Skin of body (tissue), 2 donors: ENCODE data around the gene ASAP2. TPM values are rescaled to one million over a fixed set of nuclear protein-coding genes. Genes with fewer than 3 reads are reported as not detected.

Experiments used
- DNase-seq: peaks from one replicate; lab custom pipeline; 2025; lab: John Stamatoyannopoulos, UW
- total RNA-seq: library from RNA; depleted of rRNA; stranded (reverse); fragments of >200 nt; gene quantifications from one replicate; pipeline ENCODE4 v1.2.3, GENCODE V29; 2014

ASAP2 gene
- total RNA-seq, 1 donor from 2014 or later: 19.0 TPM

DNA sequence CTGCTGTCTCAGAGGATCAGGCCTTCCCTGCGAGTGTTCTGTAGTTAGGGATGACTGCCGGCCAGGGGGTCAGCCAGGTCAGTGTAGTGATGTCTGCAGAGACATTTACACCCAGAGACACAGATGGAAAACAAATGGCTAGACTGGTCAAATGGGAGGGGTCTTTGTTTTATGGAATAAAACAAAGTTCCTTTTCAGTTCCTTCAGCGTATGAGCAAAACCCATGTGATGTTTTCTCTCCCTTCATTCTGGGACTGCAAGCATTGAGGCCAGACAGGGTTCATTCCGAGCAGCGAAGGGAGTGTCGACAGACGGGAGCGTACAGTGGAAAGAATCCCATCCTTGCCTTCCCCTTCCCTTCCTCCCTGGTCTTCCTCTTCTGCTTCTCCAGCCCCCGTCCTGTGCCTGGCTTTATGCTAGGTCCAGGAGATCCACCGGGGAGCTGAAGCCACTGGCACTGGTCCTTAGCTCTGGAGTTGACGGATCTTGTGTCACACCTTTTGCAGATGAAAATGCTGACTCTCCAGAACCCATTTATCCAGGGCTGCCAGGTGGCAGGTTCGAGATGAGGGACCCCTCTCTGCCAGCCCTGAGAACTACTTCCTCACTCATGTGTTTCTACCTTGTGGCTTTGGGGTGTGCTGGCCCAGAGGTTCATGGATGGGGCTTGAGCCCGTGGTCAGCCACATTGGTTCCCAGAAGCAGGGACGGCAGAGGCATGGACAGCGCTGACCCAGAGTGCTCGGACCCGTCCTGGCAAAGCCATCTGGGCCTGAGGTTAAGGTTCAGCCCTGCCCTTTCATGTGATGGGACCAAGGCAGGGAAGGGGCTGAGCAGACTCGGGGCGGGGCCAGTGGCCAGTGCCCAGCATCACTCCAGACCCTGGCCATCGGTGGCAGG, 192.5 kb downstream of the ASAP2 start:
- DNase-seq: peak; percentile 41

DNA sequence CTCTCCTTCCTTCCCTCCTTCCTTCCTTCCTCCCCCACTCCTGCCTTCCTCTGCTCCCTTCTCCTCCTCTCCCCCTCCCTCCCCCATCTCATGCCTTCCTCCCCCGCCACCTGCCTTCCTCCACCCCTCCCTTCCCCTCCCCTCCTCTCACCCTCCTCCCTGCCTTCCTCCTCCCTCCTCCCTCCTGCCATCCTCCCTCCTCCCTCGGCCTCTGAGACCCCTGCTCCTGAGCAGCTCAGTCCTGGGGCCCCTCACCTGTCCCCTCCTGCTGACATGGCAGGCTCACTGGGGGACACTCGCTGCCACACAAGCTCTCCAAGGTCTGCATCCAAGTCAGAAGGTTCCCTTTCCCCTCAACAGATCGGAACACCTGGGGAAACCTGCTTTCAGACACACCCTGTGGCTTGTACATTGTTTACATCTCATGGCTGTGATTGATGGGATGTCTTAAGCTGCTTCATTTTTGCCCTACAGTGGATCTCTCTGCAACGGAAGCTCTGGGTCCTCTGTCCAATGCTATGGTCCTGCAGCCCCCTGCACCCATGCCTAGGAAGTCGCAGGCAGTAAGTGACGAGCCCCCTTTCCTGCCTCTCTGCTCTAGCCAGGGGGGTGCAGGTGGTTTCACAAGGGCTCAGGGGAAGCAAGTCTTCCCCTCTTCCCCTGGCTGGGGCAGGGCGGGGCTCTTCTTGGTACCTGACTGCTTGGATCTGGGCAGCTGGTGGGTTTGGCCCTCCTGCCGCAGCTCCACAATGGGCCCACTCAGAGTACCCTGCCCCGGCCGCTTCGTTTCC, 193.9 kb downstream of the ASAP2 start:
- DNase-seq: peak; percentile 16

DNA sequence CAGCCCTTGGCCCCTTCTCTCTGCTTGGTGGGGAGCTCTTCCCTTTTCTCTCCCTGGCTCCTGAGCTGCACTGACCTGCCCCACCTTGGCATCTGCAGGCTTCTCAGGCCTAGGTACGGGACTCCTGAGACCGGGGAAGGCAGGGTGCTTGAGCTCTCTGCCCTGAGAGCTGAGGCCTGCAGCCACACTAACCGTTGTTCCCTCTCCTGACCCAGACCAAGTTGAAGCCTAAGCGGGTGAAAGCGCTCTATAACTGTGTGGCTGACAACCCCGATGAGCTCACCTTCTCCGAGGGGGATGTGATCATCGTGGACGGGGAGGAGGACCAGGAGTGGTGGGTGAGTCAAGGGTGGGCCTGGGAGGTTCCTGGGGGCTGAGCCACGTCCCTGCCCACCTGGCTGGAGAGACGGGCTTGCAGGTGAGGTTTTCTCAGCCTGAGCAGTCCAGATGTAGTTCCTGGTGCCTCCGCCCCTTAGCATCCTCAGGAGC, 194.5 kb downstream of the ASAP2 start:
- no peak for DNase-seq

DNA sequence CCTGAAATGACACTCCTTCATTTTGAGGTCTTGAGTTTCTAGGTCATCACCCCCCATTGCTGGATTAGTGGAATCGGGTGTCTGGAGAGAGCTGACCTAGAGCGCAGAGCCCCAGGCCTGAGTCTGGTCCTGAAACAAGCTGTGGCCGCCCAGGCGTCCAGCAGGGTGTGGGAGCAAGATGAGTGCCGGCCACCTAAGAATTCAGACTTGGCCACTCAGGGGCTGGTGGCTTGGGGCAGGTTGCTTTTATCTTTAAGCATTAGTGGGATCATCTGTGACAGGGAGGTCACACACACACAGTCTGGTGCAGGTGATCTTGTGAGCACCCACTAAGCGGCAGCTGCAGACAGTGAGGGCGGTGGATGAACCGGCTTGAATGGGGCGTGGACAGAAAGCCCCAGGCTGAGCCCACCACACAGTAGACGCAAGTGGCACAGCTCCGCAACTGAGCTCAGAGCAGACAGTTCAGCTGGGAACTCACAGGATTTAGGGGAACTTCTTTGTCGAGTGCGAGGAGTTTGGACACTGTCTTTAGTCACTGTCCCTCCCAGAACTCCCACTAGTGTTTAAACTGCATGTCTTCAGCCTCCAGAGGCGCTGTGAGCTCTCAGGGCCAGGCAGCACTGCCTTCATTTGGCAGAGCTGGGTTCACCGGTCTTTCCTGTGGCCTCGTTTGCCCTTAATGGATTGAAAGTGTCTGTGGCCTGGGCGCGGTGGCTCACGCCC, 195.2 kb downstream of the ASAP2 start:
- DNase-seq: no peak

DNA sequence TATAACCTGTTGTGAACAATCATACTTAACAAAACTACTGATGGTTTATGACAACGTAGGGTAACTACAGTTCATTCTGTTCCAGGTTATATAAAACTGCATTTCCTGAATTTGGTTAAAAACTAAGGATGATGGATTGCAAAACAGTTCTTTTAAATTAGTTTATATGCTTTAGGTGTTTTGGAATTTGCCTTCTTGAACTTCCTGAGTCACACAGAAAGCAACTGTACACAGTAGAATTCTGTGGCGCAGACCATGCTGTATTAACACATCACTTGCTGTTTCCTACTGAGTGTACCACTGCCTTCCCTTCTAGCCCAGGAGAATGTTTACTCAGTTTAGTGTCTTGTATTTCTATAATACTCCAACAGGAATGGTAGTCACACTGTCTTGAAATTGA, 197.3 kb downstream of the ASAP2 start:
- no peak for DNase-seq

DNA sequence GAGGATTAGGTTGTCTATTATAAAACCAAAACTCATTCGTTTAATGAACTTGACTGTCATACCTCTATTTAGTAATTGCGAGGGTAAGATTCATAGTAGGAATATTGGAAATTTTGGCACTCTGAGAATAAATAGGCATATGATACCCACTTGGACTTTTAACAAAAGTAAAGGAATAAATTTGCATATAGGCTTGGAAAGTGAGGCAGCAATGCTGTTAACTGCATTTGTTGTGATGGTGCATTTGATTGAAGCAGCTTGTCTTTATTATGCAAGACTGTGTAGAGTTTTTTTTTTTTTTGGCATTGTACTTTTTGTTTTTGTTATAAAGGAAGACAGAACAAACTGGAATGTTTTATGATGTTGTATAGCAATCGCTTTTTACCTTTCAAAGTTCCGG, 197.8 kb downstream of the ASAP2 start:
- DNase-seq: no peak

DNA sequence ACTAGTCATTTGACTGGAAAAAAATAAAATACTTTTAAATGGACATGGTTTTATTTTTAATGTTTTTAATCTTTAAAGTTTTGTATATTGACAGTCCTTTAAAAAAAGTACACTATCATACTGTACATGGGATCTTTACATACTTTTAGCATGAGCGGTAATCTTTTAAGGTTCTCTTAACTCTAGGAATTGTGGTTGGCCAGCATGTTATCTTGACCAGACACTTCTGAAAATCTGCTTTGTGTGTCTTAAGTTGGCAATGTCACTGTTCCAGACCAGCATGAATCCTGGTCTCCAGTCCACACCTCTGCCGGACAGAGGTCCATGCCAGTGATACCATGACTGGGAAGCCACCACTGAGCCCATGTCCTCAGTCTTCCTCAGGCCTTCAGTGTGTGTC, 199.0 kb downstream of the ASAP2 start:
- no peak for DNase-seq

DNA sequence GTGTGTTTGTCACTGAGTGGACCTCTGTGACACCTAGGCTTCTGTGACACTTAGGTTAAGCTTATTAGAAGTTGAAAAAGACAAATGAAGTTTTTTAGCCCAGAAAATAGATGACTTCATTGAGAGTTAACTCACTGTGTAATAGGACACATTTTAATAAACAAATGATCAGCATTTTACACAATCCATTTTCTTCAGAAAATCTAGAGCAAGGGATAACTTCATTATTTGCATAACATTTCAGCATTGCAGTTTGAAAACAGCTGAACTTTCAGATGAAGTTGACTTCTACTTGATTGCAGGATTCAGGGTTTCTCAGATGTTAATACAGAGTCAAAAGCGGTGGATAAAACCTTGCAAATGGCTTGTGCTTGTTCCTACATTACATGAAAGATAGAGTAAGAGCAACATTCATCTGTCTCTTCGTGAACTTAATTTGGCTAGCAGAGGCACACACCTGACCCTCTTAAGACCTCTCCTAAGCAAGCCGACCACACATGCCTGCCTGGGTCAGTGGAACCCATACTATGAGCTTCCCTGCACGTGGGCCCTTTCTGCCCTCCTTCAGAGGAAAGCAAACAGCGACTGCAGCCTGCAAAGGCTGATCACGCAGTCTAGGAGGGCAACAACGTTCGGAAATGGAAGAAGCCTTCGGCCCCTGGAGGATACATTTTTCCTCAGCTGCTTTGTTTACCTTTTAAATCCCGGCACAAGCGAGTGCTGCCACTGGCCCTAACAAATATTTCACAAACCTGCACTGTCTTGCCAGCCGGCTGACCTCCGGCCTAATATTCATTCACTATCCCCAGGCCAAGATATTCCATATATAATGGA, 200.1 kb downstream of the ASAP2 start:
- DNase-seq: no peak

DNA sequence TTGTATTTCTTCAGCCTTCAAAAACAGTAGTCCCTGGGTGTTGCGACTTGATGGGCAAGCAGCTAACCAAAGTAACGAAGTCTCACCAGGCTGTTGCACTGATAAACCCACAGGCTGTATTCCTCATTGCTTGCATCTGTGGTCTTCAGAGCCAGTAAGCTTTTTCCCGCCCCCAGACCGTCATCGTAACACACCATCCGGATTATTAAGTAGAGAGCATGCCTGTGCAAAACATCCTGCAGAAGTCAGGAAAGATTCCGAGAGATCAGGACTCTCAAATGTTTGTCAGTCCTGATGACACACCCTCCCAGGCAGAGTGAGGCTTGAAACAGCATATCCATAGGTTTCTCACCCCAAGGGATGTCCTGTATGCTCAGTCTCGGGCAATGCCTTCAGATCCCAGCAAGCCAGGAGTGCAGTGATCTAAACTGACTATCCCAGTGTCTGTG, 200.8 kb downstream of the ASAP2 start:
- no peak for DNase-seq

DNA sequence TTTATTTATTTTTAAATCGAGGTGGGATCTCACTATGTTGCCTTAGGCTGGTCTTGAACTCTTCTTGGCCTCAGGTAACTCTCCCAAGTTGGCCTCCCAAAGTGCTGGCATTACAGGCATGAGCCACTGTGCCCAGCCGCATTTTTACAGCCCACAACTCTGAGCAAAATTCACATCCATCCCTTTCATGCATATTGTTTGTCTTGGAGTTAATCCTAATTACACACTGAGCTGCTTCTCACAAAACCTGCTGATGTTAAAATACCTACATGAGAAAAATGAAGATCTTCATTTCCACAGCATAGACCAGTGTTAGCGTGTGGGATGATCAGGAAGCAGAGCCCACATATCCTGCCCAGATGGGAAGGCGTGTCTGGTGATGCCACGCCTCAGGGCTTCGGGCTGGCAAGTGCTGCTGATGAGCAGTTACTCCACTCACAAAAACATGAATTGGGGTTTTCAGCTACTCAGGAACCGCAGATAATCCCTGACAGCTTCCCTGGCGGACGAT, 202.1 kb downstream of the ASAP2 start:
- DNase-seq: no peak

DNA sequence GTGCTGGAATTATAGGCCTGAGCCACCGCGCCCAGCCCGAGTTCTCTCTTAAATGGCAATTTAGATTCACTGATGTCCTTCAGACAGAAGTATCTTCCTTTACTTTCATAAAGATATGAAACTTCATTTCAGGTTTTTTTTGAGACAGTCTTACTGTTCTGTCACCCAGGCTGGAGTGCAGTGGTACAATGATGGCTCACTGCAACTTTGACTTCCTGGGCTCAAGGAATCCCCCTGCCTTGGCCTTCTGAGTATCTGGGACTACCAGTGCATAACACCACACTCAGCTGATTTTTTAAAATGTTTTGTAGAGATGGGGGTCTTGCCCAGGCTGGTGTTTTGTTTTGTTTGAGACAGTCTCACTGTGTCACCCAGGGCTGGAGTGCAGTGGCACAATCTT, 203.5 kb downstream of the ASAP2 start:
- no peak for DNase-seq

DNA sequence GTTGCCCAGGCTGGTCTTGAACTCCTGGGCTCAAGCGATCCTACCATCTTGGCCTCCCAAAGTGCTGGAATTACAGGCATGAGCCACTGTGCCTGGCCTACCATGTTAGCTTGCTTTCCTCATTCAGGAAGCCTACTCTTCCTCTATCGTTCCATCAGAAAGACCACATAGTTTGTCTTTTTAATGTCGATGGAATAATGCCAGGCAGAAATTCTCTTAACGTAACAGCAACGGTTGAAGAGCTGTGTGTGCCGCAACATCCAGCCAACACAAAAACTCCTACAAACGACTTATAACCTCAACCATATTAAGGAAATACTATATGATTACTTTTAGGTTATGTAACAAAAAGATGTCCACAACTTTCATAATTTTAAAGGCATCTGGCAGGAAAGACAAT, 206.2 kb downstream of the ASAP2 start:
- DNase-seq: no peak

DNA sequence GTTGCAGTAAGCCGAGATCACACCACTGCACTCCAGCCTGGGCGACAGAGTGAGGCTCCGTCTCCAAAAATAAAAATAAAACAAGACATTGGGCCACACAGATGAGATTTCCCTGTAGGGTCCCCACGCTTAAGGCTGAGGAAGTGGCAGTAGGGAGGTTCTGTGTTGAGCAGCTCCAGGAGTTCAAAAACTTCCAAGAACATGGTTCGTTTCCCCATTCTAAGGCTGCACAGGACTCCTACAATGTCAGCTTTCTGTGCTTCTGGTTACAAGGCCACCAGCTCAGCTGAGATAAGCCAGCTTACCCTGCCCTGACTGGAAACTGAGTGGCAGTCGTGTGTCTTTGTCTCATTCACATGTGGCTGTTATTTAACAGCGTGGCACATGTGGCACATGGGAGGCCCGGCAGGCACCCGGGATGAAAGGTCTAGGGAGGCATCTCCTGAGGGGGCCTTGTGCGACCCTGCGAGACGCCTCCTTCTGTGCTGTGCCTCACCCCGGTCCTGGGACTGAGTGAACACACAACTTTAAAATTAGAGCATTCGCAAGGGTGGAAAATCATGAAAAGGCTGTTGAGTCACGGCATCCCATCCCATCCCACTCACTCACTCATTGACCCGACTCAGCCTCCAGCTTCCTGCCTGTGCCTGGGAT, 209.0 kb downstream of the ASAP2 start:
- DNase-seq: no peak

DNA sequence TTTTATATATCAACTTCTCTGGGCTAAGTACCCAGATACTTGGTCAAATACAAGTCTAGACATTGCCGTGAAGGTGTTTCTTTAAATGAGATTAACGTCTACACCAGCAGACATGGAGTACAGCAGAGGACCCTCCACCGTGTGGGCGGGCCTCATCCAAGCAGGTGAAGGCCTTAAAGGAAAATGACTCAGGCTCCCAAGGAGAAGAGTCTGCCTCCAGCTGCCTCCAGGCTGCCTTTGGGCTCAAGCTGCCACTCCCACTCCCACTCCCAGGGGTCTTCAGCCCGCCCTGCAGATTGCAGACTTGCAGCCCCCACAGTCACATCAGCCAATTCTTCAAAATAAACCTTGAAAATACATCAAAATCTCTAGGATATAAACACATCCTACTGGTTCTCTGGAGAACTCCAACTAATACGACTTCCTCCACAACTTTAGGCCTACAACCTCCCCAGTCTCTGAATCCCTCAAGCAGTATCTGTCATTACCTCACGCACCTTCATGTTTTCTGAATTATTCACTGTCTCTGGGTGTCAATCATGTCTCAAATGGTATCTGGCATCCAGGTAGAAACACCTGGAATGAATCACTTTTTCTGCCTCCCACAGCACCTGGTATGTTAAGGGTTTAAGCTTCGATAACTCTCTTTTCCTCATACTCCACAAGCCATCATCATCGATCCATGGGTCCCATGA, 209.8 kb downstream of the ASAP2 start:
- DNase-seq: no peak

DNA sequence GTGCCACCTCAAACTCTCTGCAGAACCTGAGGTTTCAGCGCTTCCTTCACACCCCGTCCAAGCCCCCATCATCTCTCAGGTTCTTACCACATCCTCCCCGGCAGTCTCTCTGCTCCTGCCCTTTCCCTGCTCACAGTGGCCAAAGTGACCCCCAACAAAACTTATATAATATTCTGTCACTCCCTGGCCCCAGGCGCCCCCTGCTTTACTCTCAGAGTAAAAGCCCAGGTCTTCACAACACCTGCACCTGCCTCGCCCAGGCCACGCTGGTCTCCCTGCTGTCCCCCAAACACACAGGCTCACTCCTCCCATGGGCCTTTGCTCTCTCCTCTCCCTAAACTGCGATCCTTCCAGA, 210.3 kb downstream of the ASAP2 start:
- no peak for DNase-seq

DNA sequence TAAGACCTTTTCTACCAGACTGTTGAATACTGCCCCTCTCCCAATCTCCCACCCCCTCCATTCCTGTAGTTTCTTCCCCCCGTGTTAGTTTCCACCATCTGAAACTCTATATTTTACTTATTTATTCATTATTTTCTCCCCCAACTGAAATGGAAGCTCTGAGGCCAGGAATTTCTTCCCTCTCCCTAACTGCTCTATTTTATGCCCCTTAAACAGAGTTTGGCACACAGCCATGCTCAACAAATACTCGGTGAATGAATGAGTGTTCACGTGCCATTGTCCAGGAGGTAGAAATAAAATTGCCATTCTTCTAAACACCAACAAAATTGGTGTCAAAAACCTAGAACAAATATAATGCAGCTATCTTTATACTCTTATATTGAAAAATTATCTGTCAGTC, 211.1 kb downstream of the ASAP2 start:
- no peak for DNase-seq

DNA sequence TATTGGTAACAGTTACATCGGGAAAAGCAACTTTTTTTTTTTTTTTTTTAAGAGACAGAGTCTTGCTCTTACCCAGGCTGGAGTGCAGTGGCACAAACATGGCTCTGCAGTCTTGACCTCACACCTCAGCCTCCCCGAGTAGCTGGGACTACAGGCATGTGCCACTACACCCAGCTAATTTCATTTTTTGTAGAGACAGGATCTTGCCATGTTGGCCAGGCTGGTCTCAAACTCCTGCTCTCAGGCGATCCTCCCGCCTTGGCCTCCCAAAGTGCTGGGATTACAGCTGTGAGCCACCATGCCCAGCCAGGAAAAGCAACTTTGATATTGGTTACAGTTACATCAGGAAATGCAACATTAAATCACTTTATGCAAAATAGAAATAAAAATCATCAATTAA, 212.1 kb downstream of the ASAP2 start:
- DNase-seq: no peak

DNA sequence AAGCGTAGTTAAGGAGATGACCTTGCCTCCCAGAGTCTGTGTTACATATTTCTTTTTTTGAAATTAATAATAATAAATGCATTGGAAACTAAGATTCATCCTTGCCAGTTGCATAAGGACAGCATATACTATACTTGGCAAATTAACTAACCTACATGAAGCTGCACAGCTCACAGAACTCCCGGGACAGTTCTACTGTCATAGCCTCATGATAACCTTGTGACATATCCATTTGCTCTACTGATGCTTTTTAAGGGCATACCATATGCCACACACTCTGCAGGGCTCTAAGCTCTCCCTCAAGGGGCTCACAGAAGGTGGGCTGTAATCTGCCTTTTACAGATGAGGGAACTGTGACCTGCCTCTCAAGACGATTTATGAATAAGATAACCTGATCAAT, 212.9 kb downstream of the ASAP2 start:
- no peak for DNase-seq

DNA sequence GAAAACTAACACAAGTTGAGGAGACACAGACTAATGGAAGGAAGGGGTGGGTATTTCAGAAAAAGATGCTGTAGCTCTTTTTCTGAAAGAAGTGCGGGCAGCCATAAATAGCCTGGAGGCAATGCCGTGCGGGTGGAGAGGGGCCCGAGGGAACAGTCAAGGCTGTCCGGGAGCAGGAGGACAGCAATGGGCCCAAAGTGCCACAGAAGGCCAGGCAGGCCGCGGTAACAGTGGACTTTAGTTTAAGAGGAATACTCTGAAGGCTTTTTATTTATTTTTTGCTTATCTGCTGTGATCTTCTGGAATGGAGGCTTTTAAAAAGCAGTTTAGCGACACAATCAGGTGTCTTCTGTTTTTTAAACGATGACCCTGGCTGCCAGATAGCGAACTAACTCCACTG, 213.9 kb downstream of the ASAP2 start:
- DNase-seq: no peak
